Kidney (tissue), 14 donors: ENCODE results near the gene OGFR. TPM values are rescaled to one million over a fixed set of nuclear protein-coding genes. Genes with fewer than 3 reads are reported as not detected.

Source experiments
- DNase-seq, 5 donors: peaks; one replicate each; pipeline ENCODE4 v3.0.0-alpha.2; 2013 to 2020
- FAIRE-seq: peaks from 2 replicates; lab custom pipeline; 2012; peaks lifted over from hg19 to GRCh38; lab: Jason Lieb, UNC
- H3K27ac ChIP-seq, 2 donors: one replicate each; pipeline ENCODE4 v1.7.0; 2013; ENCODE audit warnings: low read depth in 2 of 2, low read length in 2 of 2, inconsistent platforms in 1 of 2
- H3K27me3 ChIP-seq: one replicate; pipeline ENCODE4 v1.7.1; 2013; ENCODE audit warnings: low read length, inconsistent platforms; ENCODE audit not compliant: control insufficient read depth, insufficient read depth
- H3K36me3 ChIP-seq, 3 donors: one replicate each; pipeline versions ENCODE4 v1.7.0 to v1.7.1; 2013; ENCODE audit warnings: low read length in 3 of 3, control low read depth in 1 of 3, inconsistent platforms in 1 of 3; ENCODE audit not compliant: insufficient read depth in 3 of 3, control insufficient read depth in 2 of 3
- H3K4me1 ChIP-seq, 3 donors: one replicate each; pipeline versions ENCODE4 v1.7.0 to v1.7.1; 2013; ENCODE audit warnings: low read length in 3 of 3, inconsistent platforms in 1 of 3, low read depth in 1 of 3; ENCODE audit not compliant: control insufficient read depth in 2 of 3, insufficient read depth in 2 of 3
- H3K4me3 ChIP-seq, 3 donors: one replicate each; pipeline versions ENCODE4 v1.7.0 to v1.8.1; 2013; ENCODE audit warnings: low read length in 3 of 3, control low read depth in 1 of 3, inconsistent platforms in 1 of 3
- H3K9ac ChIP-seq, 3 donors: one replicate each; pipeline versions ENCODE4 v1.7.0 to v1.7.1; 2013; ENCODE audit warnings: low read length in 3 of 3, control low read depth in 1 of 3, inconsistent platforms in 1 of 3
- H3K9me3 ChIP-seq, 3 donors: one replicate each; pipeline versions ENCODE4 v1.7.0 to v1.7.1; 2013; ENCODE audit warnings: low read length in 3 of 3, control low read depth in 1 of 3, inconsistent platforms in 1 of 3; ENCODE audit not compliant: control insufficient read depth in 2 of 3, insufficient read depth in 1 of 3
- intact Hi-C: fragments of 100-400 bp; cut with DNase I; formaldehyde crosslinking; loops from one replicate; pipeline ENCODE4 v1.11.1; 2022
- polyA plus RNA-seq: library from polyadenylated mRNA; stranded (reverse); fragments of 350-450 nt; fragmentation: Illumina TruSeq; extraction: RNeasy Lipid Tissue Mini Kit (QIAGEN cat#74804); gene quantifications from one replicate; pipeline ENCODE4 v1.2.3, GENCODE V29; 2014; ENCODE audit warnings: low read depth, low replicate concordance; ENCODE audit not compliant: insufficient read depth
- total RNA-seq: library from RNA; stranded (reverse); fragmentation: NEBNext Ultra II Directional; extraction: Animal tissue kit (Norgen Biotek cat#: 25700); gene quantifications from one replicate; pipeline ENCODE4 v1.2.1, GENCODE V29; 2021
- TF ChIP-seq, protein P1 (sequence below): IDR thresholded peaks from 3 replicates; pipeline ENCODE4 v1.5.1; 2012; ENCODE audit warnings: mild to moderate bottlenecking, moderate library complexity, borderline replicate concordance; ENCODE audit not compliant: insufficient read depth; ENCODE audit errors: extremely low read depth
- donor health status: control.
- donor health status: control.
- donor health status: control.
- donor health status: control.
- donor health status: control.
- donor health status: DM: yes; HTN: yes; CAD: no.
- donor health status: Normal renal cell carcinoma (clear cell type).

The OGFR gene
- total and polyA plus RNA-seq, 2 donors from 2014 or later: 33.7 to 46.8 TPM

DNA sequence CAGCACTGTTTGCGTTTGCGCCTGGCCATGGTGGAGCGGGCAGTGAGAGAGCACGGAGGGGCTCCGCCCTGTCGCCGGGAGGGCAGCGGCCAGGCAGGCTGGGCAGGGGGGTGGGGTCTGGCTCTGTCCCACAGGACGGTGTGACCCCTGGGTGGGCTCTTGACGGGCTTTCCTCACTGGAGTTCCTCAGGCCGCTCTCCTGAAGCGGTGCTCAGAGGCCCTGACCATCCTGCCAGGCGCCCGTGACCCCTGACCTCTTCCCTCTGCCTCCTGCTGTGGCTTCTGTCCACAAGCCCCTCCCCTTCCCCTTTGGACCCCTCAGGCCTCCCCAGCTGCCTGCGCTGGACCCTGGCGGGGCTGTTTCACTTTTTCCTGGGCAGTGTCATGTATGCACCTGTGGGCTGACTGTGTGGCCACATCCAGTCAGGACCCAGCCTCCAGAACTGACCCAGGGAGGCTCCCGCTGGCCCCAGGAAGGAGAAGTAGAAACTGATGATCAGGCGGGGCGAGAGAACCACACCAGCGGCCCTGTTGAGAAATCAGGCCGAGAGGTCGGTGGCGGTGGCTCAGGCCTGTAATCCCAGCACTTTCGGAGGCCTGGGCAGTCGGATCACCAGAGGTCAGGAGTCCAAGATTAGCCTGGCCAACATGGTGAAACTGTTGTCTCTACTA, 1.2 kb downstream of the OGFR start:
- Histone ChIP-seq H3K27me3 (no peaks in the 10 kb centered on the region), H3K4me1 (peaks cover 0 to 16% (median 12%) of the 10 kb centered on the region in 3 donors), H3K4me3 (peak overlapping the region; percentile 21 to 67 (median 57)), H3K9me3 (no peaks in the 10 kb centered on the region), H3K9ac (peak overlapping the region in 2 of 3 donors; percentile 54 to 65), H3K36me3 (peaks cover 0 to 19% (median 10%) of the 10 kb centered on the region in 3 donors), H3K27ac (peak overlapping the region in 1 of 2 donors; percentile 63)
- TF ChIP-seq, protein P1, sequence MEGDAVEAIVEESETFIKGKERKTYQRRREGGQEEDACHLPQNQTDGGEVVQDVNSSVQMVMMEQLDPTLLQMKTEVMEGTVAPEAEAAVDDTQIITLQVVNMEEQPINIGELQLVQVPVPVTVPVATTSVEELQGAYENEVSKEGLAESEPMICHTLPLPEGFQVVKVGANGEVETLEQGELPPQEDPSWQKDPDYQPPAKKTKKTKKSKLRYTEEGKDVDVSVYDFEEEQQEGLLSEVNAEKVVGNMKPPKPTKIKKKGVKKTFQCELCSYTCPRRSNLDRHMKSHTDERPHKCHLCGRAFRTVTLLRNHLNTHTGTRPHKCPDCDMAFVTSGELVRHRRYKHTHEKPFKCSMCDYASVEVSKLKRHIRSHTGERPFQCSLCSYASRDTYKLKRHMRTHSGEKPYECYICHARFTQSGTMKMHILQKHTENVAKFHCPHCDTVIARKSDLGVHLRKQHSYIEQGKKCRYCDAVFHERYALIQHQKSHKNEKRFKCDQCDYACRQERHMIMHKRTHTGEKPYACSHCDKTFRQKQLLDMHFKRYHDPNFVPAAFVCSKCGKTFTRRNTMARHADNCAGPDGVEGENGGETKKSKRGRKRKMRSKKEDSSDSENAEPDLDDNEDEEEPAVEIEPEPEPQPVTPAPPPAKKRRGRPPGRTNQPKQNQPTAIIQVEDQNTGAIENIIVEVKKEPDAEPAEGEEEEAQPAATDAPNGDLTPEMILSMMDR: no peak
- DNase-seq: peak in 1 of 5 donors; percentile 83
- no peak for FAIRE-seq
- intact Hi-C loops: loop anchor here (10.0 kb wide), 1 partner anchor 141 kb away; no protein-coding TSS in a partner anchor

DNA sequence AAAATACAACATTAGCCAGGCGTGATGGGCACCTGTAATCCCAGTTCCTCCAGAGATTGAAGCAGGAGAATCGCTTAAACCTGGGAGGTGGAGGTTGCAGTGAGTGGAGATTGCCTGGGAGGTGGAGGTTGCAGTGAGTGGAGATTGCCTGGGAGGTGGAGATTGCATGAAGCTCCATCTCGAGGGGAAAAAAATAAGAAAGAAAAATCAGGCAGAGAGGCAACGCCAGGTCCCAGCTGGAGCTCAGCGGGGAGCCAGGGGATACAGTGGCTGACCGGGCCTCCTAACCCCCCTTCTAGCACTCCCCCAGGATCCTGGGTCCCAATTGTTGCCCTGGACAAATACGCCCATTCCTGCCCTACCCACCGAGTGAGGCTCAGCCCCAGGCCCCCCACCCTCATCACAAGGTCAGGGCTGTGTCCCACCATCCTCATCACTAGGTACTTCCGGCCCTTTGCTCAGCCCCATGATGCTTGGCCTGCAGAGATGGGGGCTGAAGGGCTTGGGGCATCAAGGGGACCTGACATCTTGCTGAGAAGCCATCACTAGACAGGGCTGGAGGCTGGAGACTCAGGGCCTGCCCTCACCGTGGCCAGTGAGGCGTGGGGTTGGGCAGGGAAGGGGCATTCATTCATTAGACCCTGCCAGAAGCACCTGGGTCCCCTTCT, 1.9 kb downstream of the OGFR start:
- Histone ChIP-seq H3K4me3 (peak overlapping the region in 1 of 3 donors; percentile 67), H3K9me3 (no peaks in the 10 kb centered on the region), H3K27ac (no peak overlapping the region), H3K4me1 (peaks cover 0 to 16% (median 12%) of the 10 kb centered on the region in 3 donors), H3K36me3 (peaks cover 0 to 19% (median 10%) of the 10 kb centered on the region in 3 donors), H3K27me3 (no peaks in the 10 kb centered on the region), H3K9ac (peak overlapping the region in 1 of 3 donors; percentile 65)
- TF ChIP-seq, protein P1: no peak
- intact Hi-C loops: loop anchor here (10.0 kb wide), 1 partner anchor 142 kb away; no protein-coding TSS in a partner anchor
- no peak for FAIRE-seq
- DNase-seq: no peak

DNA sequence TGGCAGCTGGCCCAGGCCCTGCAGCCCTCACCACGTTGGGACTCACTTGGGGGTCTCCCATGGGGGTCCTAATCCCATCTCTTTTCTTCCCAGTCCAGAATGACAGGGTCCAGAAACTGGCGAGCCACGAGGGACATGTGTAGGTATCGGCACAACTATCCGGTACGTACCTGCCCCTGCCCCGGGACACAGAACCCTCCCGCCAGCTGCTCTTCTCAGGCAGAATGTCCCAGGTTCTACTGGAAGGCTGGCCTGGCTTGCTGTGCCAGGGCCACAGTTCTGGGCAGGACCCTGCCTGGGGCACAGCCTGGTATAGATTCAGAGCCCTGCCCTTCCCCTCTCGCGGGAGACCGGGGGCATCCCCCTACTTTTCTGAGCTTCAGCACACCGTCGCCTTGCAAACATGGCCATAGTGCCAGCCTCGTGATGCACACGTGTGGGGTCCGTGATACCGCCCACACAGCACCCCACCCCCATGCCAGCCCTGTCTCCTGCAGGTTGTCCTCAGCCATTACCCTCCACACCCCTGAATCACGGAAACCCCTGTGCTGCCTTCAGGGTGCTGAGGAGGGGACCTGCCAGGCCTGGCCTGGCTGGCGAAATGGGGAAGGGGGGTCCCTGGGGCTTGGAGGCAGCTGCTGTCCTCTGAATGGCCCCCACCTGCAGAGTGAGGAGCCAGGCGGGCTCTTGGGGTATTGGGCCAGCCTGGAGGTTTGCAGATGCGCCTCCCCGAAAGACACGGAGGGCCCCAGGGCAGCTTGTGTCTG, 3.0 kb downstream of the OGFR start:
- intact Hi-C loops: loop anchor here (10.0 kb wide), 1 partner anchor 143 kb away; no protein-coding TSS in a partner anchor
- H3K9me3 ChIP-seq: no peaks in the 10 kb centered on the region
- no peak overlapping the region for H3K27ac ChIP-seq
- no peak overlapping the region for H3K4me3 ChIP-seq
- no peak overlapping the region for H3K9ac ChIP-seq
- H3K27me3 ChIP-seq: no peaks in the 10 kb centered on the region
- TF ChIP-seq, protein P1: no peak
- peaks cover 0 to 16% (median 12%) of the 10 kb centered on the region in 3 donors for H3K4me1 ChIP-seq
- no peak for DNase-seq
- peaks cover 0 to 23% (median 12%) of the 10 kb centered on the region in 3 donors for H3K36me3 ChIP-seq
- FAIRE-seq: no peak
